HG03066 (cell line): ENCODE measurements around the gene KLC4.

Experiments
- ATAC-seq: cut with Tn5 transposase; IDR thresholded peaks from one replicate; pipeline ENCODE4 v1.9.1; 2021; ENCODE audit warnings: low read depth; ENCODE audit not compliant: unreplicated experiment

Gene KLC4

DNA sequence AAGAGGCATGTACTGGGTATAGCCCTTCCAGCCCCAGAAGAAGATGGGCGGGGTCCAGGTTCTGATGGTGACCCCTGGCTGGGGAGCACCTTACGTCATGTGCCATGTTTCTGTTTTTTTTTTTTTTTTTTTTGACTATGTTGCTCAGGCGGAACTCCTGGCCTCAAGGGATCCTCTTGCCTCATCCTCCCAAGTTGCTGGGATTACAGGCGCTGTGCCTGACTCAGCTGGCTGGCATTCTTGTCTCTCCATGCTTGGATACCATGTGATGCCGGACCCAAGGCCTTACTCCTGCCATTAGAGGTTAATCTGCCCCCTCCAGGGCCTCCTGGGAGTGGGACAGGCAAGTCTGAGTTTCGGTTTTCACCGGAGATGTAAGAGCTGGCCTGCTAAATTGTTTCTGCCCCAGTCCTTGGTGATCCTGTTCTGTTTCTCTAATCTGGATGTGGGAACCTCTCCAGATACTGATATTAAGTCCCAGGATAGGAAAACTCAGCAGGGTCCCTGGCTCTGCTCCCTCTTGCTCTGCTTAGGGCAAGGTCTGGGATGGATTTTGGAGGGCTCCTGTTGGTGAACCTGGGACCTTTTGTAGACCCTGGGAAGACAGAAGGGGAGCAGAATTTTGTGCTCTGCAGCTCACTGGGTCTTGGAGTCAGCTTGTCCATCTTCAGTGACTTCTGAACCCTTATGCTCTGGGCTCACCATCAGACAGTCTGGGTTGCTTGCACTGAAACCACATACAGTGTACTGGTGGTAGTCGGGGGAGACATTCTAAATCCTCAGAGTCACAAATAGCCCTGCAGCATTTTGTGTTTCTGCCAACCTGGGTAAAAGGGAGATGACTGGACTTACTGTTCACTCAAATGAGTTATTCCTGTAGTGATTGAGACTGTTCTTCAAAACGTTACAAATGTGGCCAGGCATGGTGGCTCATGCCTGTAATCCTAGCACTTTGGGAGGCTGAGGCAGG, 61.8 kb downstream of the KLC4 start:
- ATAC-seq: no peak

DNA sequence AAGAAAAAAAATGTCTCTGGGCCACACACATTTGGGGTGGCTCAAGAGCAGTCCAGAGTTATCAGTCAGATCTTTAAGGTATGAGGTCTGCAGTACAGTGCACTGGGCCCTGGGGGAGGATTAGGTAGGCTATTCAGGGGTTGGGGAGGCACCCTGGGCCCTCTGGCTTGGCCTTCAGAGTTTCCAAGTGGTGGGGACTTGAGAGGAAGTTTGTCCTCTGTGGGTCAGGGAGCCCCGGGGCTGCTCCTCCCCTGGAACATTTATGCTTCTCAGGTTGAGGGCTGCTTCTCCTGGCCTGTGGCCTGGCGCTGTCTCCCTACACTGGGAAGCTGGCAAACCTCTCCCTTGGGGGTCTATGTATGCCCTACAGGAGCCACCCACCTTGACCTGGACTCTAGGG, 62.7 kb downstream of the KLC4 start:
- no peak for ATAC-seq

DNA sequence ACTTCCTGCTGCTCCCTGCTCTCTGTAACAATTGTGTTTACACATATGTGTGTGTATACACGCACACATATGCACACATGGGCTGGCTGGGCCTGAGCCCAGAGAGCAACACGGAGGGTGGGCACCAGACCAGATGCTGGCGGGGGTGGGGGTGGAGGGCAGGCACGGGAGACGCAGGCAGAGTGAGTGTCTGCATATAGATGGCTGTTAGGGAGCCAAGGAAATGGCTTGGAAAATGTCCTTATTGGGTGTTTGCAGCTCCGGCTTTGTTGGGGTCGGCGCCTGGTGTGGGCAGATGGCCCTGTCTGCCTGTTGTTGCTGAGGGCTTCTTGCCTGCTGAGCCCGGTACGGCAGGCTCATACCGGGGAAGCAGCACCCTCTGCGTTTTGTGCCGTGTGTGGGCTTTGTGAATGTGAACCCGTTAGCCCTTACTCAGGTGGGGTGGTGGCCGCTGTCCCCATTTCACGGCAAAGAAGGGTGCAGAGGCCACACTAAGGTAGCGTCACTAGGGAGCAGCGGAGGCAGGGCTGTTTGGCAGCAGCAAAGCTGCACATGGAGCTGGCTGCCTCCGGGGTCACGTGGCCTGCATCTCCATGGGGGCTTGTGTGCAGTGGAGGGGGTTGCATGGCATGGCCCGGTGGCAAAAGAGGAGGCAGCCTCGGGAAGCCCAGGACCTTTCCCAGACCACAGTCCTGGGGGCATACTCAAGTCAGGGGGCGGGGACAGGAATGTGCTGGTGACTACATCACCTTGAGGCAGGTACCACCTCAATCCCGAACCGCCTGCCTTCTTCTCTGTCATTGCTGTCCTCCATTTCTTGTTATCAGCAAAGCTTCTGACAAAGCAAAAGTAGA, 64.3 kb downstream of the KLC4 start:
- ATAC-seq: no peak

DNA sequence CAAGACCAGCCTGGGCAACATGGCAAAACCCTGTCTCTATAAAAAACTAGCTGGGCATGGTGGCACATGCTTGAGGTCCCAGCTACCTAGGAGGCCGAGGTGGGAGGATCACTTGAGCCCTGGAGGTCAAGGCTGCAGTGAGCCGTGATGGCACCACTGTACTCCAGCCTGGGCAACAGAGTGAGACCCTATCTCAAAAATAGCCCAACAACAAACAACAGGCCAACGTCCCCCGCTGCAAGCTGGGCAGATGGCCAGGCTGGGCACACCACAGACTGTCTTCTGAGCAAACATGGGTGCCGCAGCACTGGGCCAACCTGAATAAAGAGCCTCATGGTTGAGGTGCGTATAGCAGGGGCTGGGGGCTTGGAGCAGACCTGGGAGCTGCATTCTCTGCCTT, 65.0 kb downstream of the KLC4 start:
- no peak for ATAC-seq
